Effector memory CD4-positive, alpha-beta T cell (primary cell): ENCODE data around the gene OR2A25.

Source experiments
- DNase-seq, 3 donors: peaks; one replicate each; pipeline ENCODE4 v3.0.0-alpha.2; 2020
- H3K27ac ChIP-seq: 2 replicates; pipeline ENCODE4 v1.7.0; 2013; ENCODE audit warnings: mild to moderate bottlenecking, low read length, moderate library complexity; ENCODE audit not compliant: insufficient read depth, poor library complexity, severe bottlenecking
- H3K27me3 ChIP-seq: replicated peaks from 2 replicates; pipeline ENCODE4 v1.7.0; 2013; ENCODE audit warnings: mild to moderate bottlenecking, low read length; ENCODE audit not compliant: insufficient read depth, control insufficient read depth, poor library complexity, severe bottlenecking
- H3K36me3 ChIP-seq: 2 replicates; pipeline ENCODE4 v1.7.0; 2013; ENCODE audit warnings: mild to moderate bottlenecking, low read length, moderate library complexity; ENCODE audit not compliant: control insufficient read depth, insufficient read depth
- H3K4me1 ChIP-seq: 2 replicates; pipeline ENCODE4 v1.7.0; 2013; ENCODE audit warnings: low read length, mild to moderate bottlenecking; ENCODE audit not compliant: control insufficient read depth, insufficient read depth, poor library complexity, severe bottlenecking
- H3K4me3 ChIP-seq: 2 replicates; pipeline ENCODE4 v1.7.0; 2013; ENCODE audit warnings: low read length, low read depth, mild to moderate bottlenecking; ENCODE audit not compliant: insufficient read depth, poor library complexity, severe bottlenecking
- H3K9me3 ChIP-seq: 2 replicates; pipeline ENCODE4 v1.7.0; 2013; ENCODE audit warnings: mild to moderate bottlenecking, low read length, moderate library complexity; ENCODE audit not compliant: control insufficient read depth

The OR2A25 gene

DNA sequence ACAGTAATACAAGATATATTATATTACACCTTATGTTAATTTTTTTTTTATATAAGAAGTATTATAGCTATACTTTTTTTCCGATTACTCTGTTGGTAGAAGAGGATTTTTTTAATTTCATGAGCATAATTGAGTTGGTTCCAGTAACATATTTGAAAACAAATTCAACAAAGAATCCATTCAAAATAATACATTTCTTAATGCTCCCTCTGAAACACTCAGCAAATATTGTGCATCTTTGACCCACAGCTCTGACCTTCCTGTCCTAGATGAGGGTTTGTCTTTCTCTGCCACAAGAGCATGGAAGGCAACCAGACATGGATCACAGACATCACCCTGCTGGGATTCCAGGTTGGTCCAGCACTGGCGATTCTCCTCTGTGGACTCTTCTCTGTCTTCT is 39.7 kb downstream of the OR2A25 start, which contains the start of gene OR2A2:
Gene OR2A2 (plus strand): TSS at position 301 of the 400 bp plus-strand sequence. CDS start 0 bp downstream, at position 301.
- DNase-seq, result no peak
- H3K4me3 ChIP-seq, result no peak within 1 kb of the TSS
- H3K4me1 ChIP-seq, result no peaks in the 10 kb centered on the region
- no peaks in the 10 kb centered on the region for H3K9me3 ChIP-seq
- H3K27ac ChIP-seq, result no peak within 1 kb of the TSS
- H3K27me3 ChIP-seq, result peaks cover 3% of the 10 kb centered on the region
- no peaks in the 10 kb centered on the region for H3K36me3 ChIP-seq

DNA sequence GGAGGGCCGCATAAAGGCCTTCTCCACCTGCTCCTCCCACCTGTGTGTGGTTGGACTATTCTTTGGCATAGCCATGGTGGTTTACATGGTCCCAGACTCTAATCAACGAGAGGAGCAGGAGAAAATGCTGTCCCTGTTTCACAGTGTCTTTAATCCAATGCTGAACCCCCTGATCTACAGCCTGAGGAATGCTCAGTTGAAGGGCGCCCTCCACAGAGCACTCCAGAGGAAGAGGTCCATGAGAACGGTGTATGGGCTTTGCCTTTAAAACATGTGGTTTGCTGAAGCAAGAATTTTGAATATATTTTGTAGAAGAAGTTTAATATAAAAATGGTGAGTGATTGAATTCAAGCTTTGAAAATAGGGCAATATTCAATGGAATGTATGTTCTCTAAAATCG is 40.7 kb downstream of the OR2A25 start:
- Histone ChIP-seq H3K27ac (no peak overlapping the region), H3K4me3 (no peak overlapping the region), H3K36me3 (no peaks in the 10 kb centered on the region), H3K9me3 (no peaks in the 10 kb centered on the region), H3K27me3 (peaks cover 3% of the 10 kb centered on the region), H3K4me1 (no peaks in the 10 kb centered on the region)
- DNase-seq, result no peak

DNA sequence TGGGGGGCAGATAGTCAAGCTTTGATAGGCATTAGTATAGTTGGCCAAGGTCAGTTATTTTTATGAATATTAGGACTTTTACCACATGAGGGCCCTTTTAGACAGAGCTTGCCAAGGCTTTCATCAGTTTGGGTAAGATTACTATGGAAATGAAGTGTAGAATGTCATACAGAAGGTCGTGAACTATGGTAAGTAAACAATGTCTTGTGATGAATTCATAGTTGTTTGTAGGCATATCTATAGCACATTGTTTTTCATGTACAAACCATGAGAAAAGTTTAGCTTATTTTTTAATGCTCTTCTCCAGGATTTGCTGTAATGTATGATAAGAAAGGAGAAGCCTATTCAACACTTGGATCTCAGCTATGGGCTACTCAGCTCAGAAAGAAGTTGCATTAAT is 44.0 kb downstream of the OR2A25 start:
- DNase-seq, result no peak
- no peaks in the 10 kb centered on the region for H3K36me3 ChIP-seq

DNA sequence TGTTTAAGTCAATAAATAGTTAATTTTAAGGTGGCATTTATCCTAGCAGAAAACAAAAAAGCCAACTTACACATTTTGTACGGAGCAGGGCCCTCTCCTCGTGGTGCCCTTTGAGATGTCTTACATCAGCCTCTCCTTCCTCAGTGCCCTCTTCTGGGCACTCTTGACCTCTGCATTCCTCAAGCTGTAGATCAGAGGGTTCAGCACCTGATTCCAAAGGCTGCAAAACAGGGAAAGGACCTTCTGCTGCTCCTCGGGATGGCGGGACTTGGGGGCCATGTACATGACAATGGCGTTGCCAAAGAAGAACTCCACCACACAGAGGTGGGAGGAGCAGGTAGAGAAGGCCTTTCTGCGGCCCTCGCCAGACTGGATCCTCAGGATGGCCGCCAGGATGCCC is 48.7 kb downstream of the OR2A25 start:
- H3K27me3 ChIP-seq, result peaks cover 3% of the 10 kb centered on the region
- no peaks in the 10 kb centered on the region for H3K4me1 ChIP-seq
- H3K4me3 ChIP-seq, result no peak overlapping the region
- H3K27ac ChIP-seq, result no peak overlapping the region
- DNase-seq, result no peak
- H3K9me3 ChIP-seq, result no peaks in the 10 kb centered on the region
- no peaks in the 10 kb centered on the region for H3K36me3 ChIP-seq

More for the DNA sequence above, 44.0 kb downstream of the OR2A25 start:
- Histone ChIP-seq H3K4me1 (no peaks in the 10 kb centered on the region), H3K27ac (no peak overlapping the region), H3K27me3 (peaks cover 3% of the 10 kb centered on the region), H3K4me3 (no peak overlapping the region), H3K9me3 (no peaks in the 10 kb centered on the region)

DNA sequence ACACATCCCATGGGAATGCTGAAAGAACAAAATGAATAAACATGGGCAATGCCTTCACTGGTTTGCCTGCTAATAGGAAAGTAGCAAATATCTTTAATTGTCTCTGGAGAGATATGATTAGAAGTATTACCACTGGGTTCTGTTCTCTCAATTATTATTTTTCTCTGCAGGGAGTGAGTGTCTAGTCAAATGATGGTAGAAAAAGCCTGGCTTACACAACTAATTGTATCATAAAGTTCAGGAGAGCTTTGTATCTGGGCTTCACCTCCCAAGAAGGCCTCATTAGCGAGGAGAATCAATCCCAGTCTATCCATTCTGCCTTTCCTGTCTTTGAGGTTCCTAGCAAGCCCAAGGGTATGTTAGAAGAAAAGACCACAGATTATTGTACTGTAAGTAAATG is 53.3 kb downstream of the OR2A25 start, which contains the start of gene OR2A14:
Gene OR2A14 (plus strand): TSS at position 301 of the 400 bp plus-strand sequence. CDS start 5,937 bp downstream, outside the sequence.
- DNase-seq, result no peak
- H3K4me3 ChIP-seq, result no peak within 1 kb of the TSS
- H3K36me3 ChIP-seq, result no peaks in the 10 kb centered on the region
- no peaks in the 10 kb centered on the region for H3K4me1 ChIP-seq
- H3K27me3 ChIP-seq, result no peaks in the 10 kb centered on the region
- H3K27ac ChIP-seq, result no peak within 1 kb of the TSS
- no peaks in the 10 kb centered on the region for H3K9me3 ChIP-seq
